Small intestine (tissue), 7 donors: ENCODE measurements around the gene BOLA1. TPM values are rescaled to one million over a fixed set of nuclear protein-coding genes. Genes with fewer than 3 reads are reported as not detected.
"Not testable (repeated sequence)": the region's sequence is repeated elsewhere in the genome, so short reads cannot be mapped to it uniquely, and the experiment has no call there.

ENCODE experiments used
- DNase-seq, 2 donors: peaks; one replicate each; pipeline versions ENCODE4 v3.0.0 to v3.0.0-alpha.2; 2013
- FAIRE-seq: peaks from 2 replicates; lab custom pipeline; 2012; peaks lifted over from hg19 to GRCh38; lab: Jason Lieb, UNC
- H3K27ac ChIP-seq, 3 donors: one replicate each; pipeline ENCODE4 v1.5.1; 2013; ENCODE audit warnings: low read length in 2 of 3, mild to moderate bottlenecking in 2 of 3, control low read depth in 1 of 3, inconsistent platforms in 1 of 3, low read depth in 1 of 3, moderate library complexity in 1 of 3
- H3K27me3 ChIP-seq, 3 donors: one replicate each; pipeline ENCODE4 v1.6.1; 2013; ENCODE audit warnings: low read length in 3 of 3, inconsistent platforms in 1 of 3; ENCODE audit not compliant: control insufficient read depth in 3 of 3, insufficient read depth in 3 of 3
- H3K36me3 ChIP-seq, 3 donors: one replicate each; pipeline ENCODE4 v1.6.1; 2013; ENCODE audit warnings: low read length in 3 of 3, inconsistent platforms in 1 of 3, low read depth in 1 of 3, mild to moderate bottlenecking in 1 of 3, moderate library complexity in 1 of 3; ENCODE audit not compliant: control insufficient read depth in 3 of 3, insufficient read depth in 2 of 3
- H3K4me1 ChIP-seq, 3 donors: one replicate each; pipeline ENCODE4 v1.6.1; 2013; ENCODE audit warnings: low read length in 2 of 3, inconsistent platforms in 1 of 3, low read depth in 1 of 3, mild to moderate bottlenecking in 1 of 3, moderate library complexity in 1 of 3; ENCODE audit not compliant: control insufficient read depth in 3 of 3, insufficient read depth in 2 of 3
- H3K4me3 ChIP-seq, 3 donors: one replicate each; pipeline ENCODE4 v1.5.1; 2013; ENCODE audit warnings: low read length in 3 of 3, control low read depth in 1 of 3, inconsistent platforms in 1 of 3, low read depth in 1 of 3, mild to moderate bottlenecking in 1 of 3, moderate library complexity in 1 of 3
- H3K9me3 ChIP-seq, 2 donors: one replicate each; pipeline ENCODE4 v1.6.1; 2013; ENCODE audit warnings: low read depth in 1 of 2, low read length in 1 of 2; ENCODE audit not compliant: control insufficient read depth in 2 of 2, insufficient read depth in 1 of 2
- WGBS, 3 donors: extraction: QIAGEN DNeasy Blood & Tissue Kit; methylation state at CpG; one replicate each; pipeline ENCODE4 v1.1.7; 2013; 5-methylcytosine and 5-hydroxymethylcytosine counted together
- polyA plus RNA-seq, 4 donors: library from polyadenylated mRNA; stranded (reverse) in 3 of 4; unstranded in 1 of 4; fragments of 200-250 nt in 3 of 4; fragments of 120-200 nt in 1 of 4; gene quantifications; one replicate each; pipeline versions ENCODE4 v1.2.1 to v1.2.3, GENCODE V29; 2013
- donor health status: healthy with polysubstance abuse.
- donor health status: control.
- donor health status: control.
- donor health status: Bipolar disorder and iron deficiency.
- donor health status: healthy.

BOLA1 gene
- polyA plus RNA-seq, 4 donors, result 19.7 to 49.4 (median 28.0) TPM

DNA sequence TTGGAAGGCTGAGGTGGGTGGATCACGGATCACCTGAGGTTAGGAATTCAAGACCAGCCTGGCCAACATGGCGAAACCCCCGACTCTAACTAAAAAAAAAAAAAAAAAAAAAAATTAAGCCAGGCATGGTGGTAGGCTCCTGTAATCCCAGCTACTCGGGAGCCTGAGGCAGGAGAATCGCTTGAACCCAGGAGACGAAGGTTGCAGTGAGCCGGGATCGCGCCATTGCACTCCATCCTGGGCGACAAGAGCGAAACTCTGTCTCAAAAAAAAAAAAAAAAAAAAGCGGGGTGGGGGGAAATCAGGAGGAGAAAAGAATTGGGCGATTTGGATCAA, 39.3 kb downstream of the BOLA1 start:
- not testable (repeated sequence) for H3K27me3 ChIP-seq, FAIRE-seq, H3K9me3 ChIP-seq, DNase-seq
- Histone ChIP-seq H3K27ac (peak overlapping the region; percentile 75 to 93 (median 91)), H3K4me1 (peaks cover 6 to 53% (median 9%) of the 10 kb centered on the region in 3 donors), H3K4me3 (peak overlapping the region in 2 of 3 donors; percentile 6 to 27), H3K36me3 (peaks cover 0 to 20% (median 5%) of the 10 kb centered on the region in 3 donors)
- 6 to 49% (median 31%) methylated on average over 12 to 13 of the region's 13 CpGs for WGBS, 3 donors

- Histone ChIP-seq H3K36me3 (peaks cover 4 to 20% (median 11%) of the 10 kb centered on the region in 3 donors), H3K9me3 (no peaks in the 10 kb centered on the region), H3K4me3 (no peak overlapping the region), H3K27ac (peak overlapping the region in 2 of 3 donors; percentile 71 to 93), H3K27me3 (no peaks in the 10 kb centered on the region), H3K4me1 (peaks cover 2 to 43% (median 9%) of the 10 kb centered on the region in 3 donors)
- 89 to 96% (median 91%) methylated on average over 3 of the region's 3 CpGs for WGBS, 3 donors
- no peak for FAIRE-seq
- DNase-seq, result no peak
Observed at GRCh38 chr1:149940427-149940826, 41.1 kb downstream of the BOLA1 start.

- Histone ChIP-seq H3K4me3 (peak overlapping the region in 1 of 3 donors; percentile 7), H3K9me3 (no peaks in the 10 kb centered on the region), H3K27ac (peak overlapping the region in 1 of 3 donors; percentile 47), H3K36me3 (peaks cover 4 to 34% (median 13%) of the 10 kb centered on the region in 3 donors), H3K27me3 (no peaks in the 10 kb centered on the region), H3K4me1 (peaks cover 2 to 34% (median 6%) of the 10 kb centered on the region in 3 donors)
- DNase-seq (peak in 1 of 2 donors; percentile 63), FAIRE-seq (no peak)
- WGBS, 3 donors, result 34 to 68% (median 61%) methylated on average over 5 of the region's 5 CpGs
Observed at GRCh38 chr1:149942207-149942606, 42.8 kb downstream of the BOLA1 start.

DNA sequence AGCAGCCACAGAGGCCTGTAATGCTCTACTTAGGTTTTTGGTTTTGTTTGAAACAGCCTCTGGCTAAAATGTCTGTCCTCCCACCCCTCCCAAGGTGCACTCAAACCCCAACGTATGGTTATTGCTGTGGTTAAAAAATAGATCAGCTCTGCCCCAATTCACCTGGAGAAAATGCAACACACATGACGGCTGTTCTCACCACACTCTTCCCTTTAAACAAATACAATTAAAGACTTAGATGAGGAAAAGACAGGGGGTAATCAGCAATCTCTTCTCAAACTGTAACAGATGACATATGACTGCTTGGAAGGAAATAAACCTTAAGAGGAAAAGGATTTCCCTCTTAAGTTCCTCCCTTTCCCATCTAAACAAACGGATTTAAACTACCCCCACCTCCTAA, 43.5 kb downstream of the BOLA1 start:
- DNase-seq, result peak in 1 of 2 donors; percentile 34
- H3K4me3 ChIP-seq, result no peak overlapping the region
- H3K36me3 ChIP-seq, result peaks cover 7 to 37% (median 16%) of the 10 kb centered on the region in 3 donors
- no peaks in the 10 kb centered on the region for H3K27me3 ChIP-seq
- no peak for FAIRE-seq
- WGBS, 3 donors, result 30 to 46% (median 39%) methylated on average over 3 of the region's 3 CpGs
- peaks cover 2 to 27% (median 2%) of the 10 kb centered on the region in 3 donors for H3K4me1 ChIP-seq
- peak overlapping the region in 2 of 3 donors; percentile 27 to 42 for H3K27ac ChIP-seq
- no peaks in the 10 kb centered on the region for H3K9me3 ChIP-seq

- peaks cover 0 to 8% (median 2%) of the 10 kb centered on the region in 3 donors for H3K4me1 ChIP-seq
- DNase-seq (no peak), FAIRE-seq (no peak)
- 91 to 94% (median 92%) methylated on average over 4 of the region's 4 CpGs for WGBS, 3 donors
- H3K4me3 ChIP-seq, result no peak overlapping the region
- H3K9me3 ChIP-seq, result no peaks in the 10 kb centered on the region
- no peak overlapping the region for H3K27ac ChIP-seq
- H3K36me3 ChIP-seq, result peaks cover 18 to 55% (median 21%) of the 10 kb centered on the region in 3 donors
- no peaks in the 10 kb centered on the region for H3K27me3 ChIP-seq
Observed at GRCh38 chr1:149945206-149945605, 45.8 kb downstream of the BOLA1 start.

DNA sequence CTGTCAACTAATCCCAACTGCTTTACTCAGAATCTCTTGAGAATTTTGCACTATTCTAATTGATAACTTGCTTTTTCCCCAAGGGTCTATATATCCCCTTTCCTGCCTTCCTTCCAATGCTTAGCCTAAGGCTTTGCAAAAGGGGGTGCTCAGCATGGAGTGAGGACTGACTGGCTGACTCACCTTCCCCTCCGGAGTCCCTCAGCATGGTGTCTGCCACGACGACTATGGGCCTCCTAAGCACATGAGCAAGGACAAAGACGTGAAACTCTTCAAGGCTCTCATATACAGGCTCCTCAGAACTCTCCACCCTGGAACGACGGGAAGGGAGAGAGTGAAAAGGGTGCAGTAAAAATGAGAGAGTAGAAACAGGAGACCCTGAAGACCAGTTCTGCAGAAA, 50.5 kb downstream of the BOLA1 start:
- Histone ChIP-seq H3K27me3 (no peaks in the 10 kb centered on the region), H3K27ac (no peak overlapping the region), H3K4me1 (no peaks in the 10 kb centered on the region), H3K4me3 (no peak overlapping the region), H3K36me3 (peaks cover 12 to 39% (median 19%) of the 10 kb centered on the region in 3 donors), H3K9me3 (no peaks in the 10 kb centered on the region)
- DNase-seq, result no peak
- 85 to 90% (median 87%) methylated on average over 6 of the region's 6 CpGs for WGBS, 3 donors
- FAIRE-seq, result no peak

Other genes with a start within 250 kb of the BOLA1 start
- gene FCGR1A, start 116.9 kb upstream of the BOLA1 start, polyA plus RNA-seq, result 1 to 10 TPM in 2 of 4 donors, under 1 TPM in 1, not detected in 1; 0.59 to 4.5 (median 1.9) TPM
- 1 to 10 TPM in 2 of 4 donors, under 1 TPM in 1, not detected in 1; 0.54 to 3.9 (median 1.9) TPM for gene SV2A, start 18.3 kb downstream of the BOLA1 start, polyA plus RNA-seq
- gene SF3B4, start 28.2 kb downstream of the BOLA1 start, polyA plus RNA-seq, result 10 to 100 TPM; 34.3 to 54.0 (median 42.8) TPM
- gene MTMR11, start 37.3 kb downstream of the BOLA1 start, polyA plus RNA-seq, result 100 to 1,000 TPM in 2 of 4 donors, 10 to 100 TPM in 2; 32.5 to 174 (median 116) TPM
- 10 to 100 TPM in 1 of 4 donors, 1 to 10 TPM in 3; 5.1 to 16.8 (median 6.2) TPM for gene OTUD7B, start 111.2 kb downstream of the BOLA1 start, polyA plus RNA-seq
- gene VPS45, start 168.2 kb downstream of the BOLA1 start, polyA plus RNA-seq, result 10 to 100 TPM; 19.2 to 32.1 (median 22.7) TPM